Heart left ventricle (tissue), 16 donors: ENCODE measurements around the gene ERBIN. TPM values are rescaled to one million over a fixed set of nuclear protein-coding genes. Genes with fewer than 3 reads are reported as not detected.

Source experiments
- ATAC-seq, 4 donors: fragments of 200-7000 bp; cut with Tn5 transposase; one replicate each; pipeline ENCODE4 v1.9.1; 2020 to 2022; ENCODE audit warnings: moderate library complexity in 4 of 4, mild to moderate bottlenecking in 3 of 4, moderate number of reproducible peaks in 1 of 4
- DNase-seq, 5 donors: peaks; one replicate each; pipeline ENCODE4 v3.0.0-alpha.2; 2020
- H3K27ac ChIP-seq, 12 donors: fragments of 200-600 bp; sonication (generic) in 4 of 12; one replicate each; pipeline versions ENCODE4 v1.5.0 to v1.8.0; 2016 to 2022; ENCODE audit warnings: mild to moderate bottlenecking in 2 of 12
- H3K27me3 ChIP-seq, 9 donors: fragments of 200-600 bp; sonication (generic) in 2 of 9; one replicate each; pipeline versions ENCODE4 v1.5.1 to v1.8.0; 2016 to 2022; ENCODE audit warnings: mild to moderate bottlenecking in 3 of 9
- H3K36me3 ChIP-seq, 9 donors: fragments of 200-600 bp; sonication (generic) in 2 of 9; one replicate each; pipeline versions ENCODE4 v1.5.0 to v1.8.0; 2018 to 2022; ENCODE audit warnings: mild to moderate bottlenecking in 2 of 9
- H3K4me1 ChIP-seq, 12 donors: fragments of 200-600 bp; sonication (generic) in 4 of 12; one replicate each; pipeline versions ENCODE4 v1.5.0 to v1.8.0; 2016 to 2022; ENCODE audit warnings: mild to moderate bottlenecking in 3 of 12
- H3K4me3 ChIP-seq, 12 donors: fragments of 200-600 bp; sonication (generic) in 4 of 12; one replicate each; pipeline versions ENCODE4 v1.5.0 to v1.8.0; 2017 to 2022; ENCODE audit warnings: mild to moderate bottlenecking in 9 of 12, moderate library complexity in 4 of 12
- H3K9me3 ChIP-seq, 12 donors: fragments of 200-600 bp; sonication (generic) in 4 of 12; one replicate each; pipeline versions ENCODE4 v1.5.0 to v1.8.0; 2016 to 2022; ENCODE audit warnings: mild to moderate bottlenecking in 1 of 12
- CTCF ChIP-seq, 12 donors: fragments of 200-600 bp; sonication (generic) in 4 of 12; IDR thresholded peaks; one replicate each; pipeline versions ENCODE4 v1.5.0 to v1.8.0; 2018 to 2022; ENCODE audit warnings: antibody characterized with exemption in 12 of 12, mild to moderate bottlenecking in 5 of 12
- POLR2A ChIP-seq, 2 donors: fragments of 450-650 bp; IDR thresholded peaks; one replicate each; pipeline ENCODE4 v1.6.1; 2017; ENCODE audit warnings: antibody characterized with exemption in 2 of 2, mild to moderate bottlenecking in 2 of 2, moderate library complexity in 2 of 2
- WGBS, 4 donors: extraction: QIAGEN DNeasy Blood & Tissue Kit in 2 of 4; methylation state at CpG; one replicate each; pipeline versions ENCODE4 v1.1.5 to v1.1.7; 2013 to 2018; 5-methylcytosine and 5-hydroxymethylcytosine counted together
- intact Hi-C, 10 donors: fragments of 100-400 bp; cut with DNase I; formaldehyde crosslinking; loops; one replicate each; pipeline versions ENCODE4 v1.11.1 to v1.14.2; 2022
- polyA plus RNA-seq, 2 donors: library from polyadenylated mRNA; stranded (reverse); fragments of 200-250 nt; gene quantifications; one replicate each; pipeline ENCODE4 v1.2.3, GENCODE V29; 2013
- total RNA-seq, 9 donors: library from RNA; depleted of rRNA in 2 of 9; stranded (reverse); fragments of >200 nt in 2 of 9; fragmentation: NEBNext Ultra II Directional in 3 of 9; extraction: Animal tissue kit (Norgen Biotek cat#: 25700) in 3 of 9; gene quantifications; one replicate each; pipeline versions ENCODE4 v1.1.0 to v1.2.4, GENCODE V29; 2016 to 2023
- donor health status: ischemic (EF 13 %, LVEDD 7.1; RV severe dilation, severe dysfunction).
- donor health status: healthy with polysubstance abuse.
- donor health status: DM: no; HTN: yes; CAD: no.
- donor health status: DM: no; HTN: no; CAD: no.
- donor health status: ischemic (EF 25% LVEDD 6.9; RV normal size, moderate dysfunction).
- donor health status: ischemic (EF 25% LVEDD 5.7; RV mildly dilated, moderate dysfunction).
- donor health status: healthy.
- donor health status: DM: yes; HTN: yes; CAD: no.
- donor health status: ischemic (EF 35%, LVEDD 5.7; RV mildly dilated, moderate dysfunction).
- donor health status: nonischemic (EF 11% LVEDD 7.7; RV severe dilation, severe dysfunction).
- donor health status: DM: yes; HTN: yes; CAD: no.
- donor health status: PGD.
- donor health status: ischemic (EF 29% LVEDD 5.4; RV normal size, mild dysfunction).
- donor health status: nonischemic (EF 23%, LVEDD 6.1; RV moderate dilation, normal function).

Gene ERBIN
- total and polyA plus RNA-seq, 11 donors, result 6.7 to 59.1 (median 37.5) TPM

- TF ChIP-seq CTCF (IDR thresholded peaks at IDR 0.05), result no peak
- TF ChIP-seq POLR2A (IDR thresholded peaks at IDR 0.05), result no peak
- H3K27me3 ChIP-seq, result no peaks in the 10 kb centered on the region
- H3K9me3 ChIP-seq, result no peaks in the 10 kb centered on the region
- H3K4me3 ChIP-seq, result no peak overlapping the region
- DNase-seq (no peak), ATAC-seq (no peak)
- H3K36me3 ChIP-seq, result no peaks in the 10 kb centered on the region
- intact Hi-C loops, result no loop called here
- H3K4me1 ChIP-seq, result peaks cover 0 to 15% (median 0%) of the 10 kb centered on the region in 12 donors
- WGBS, 4 donors, result 81 to 100% (median 92%) methylated on average over 1 of the region's 1 CpG
- no peak overlapping the region for H3K27ac ChIP-seq
Measured at GRCh38 chr5:65982635-65983034, 56.3 kb downstream of the ERBIN start.

- TF ChIP-seq CTCF (IDR thresholded peaks at IDR 0.05) (no peak), POLR2A (IDR thresholded peaks at IDR 0.05) (no peak)
- Histone ChIP-seq H3K9me3 (no peaks in the 10 kb centered on the region), H3K27ac (no peak overlapping the region), H3K27me3 (no peaks in the 10 kb centered on the region), H3K4me3 (no peak overlapping the region), H3K36me3 (no peaks in the 10 kb centered on the region), H3K4me1 (peaks cover 0 to 15% (median 0%) of the 10 kb centered on the region in 12 donors)
- 89 to 95% (median 94%) methylated on average over 10 of the region's 10 CpGs for WGBS, 4 donors
- intact Hi-C loops, result no loop called here
- DNase-seq (no peak), ATAC-seq (peak in 3 of 4 donors; percentile 18 to 39 (median 22))
Measured at GRCh38 chr5:65984098-65984885, 57.9 kb downstream of the ERBIN start.

GRCh38 chr5:65986050-65986451, 59.7 kb downstream of the ERBIN start:
- H3K4me3 ChIP-seq, result no peak overlapping the region
- WGBS, 4 donors, result 64 to 82% (median 81%) methylated on average over 1 of the region's 1 CpG
- peak in 1 of 4 donors; percentile 11 for ATAC-seq

More at GRCh38 chr5:65986050-65986451, 59.7 kb downstream of the ERBIN start:
- Histone ChIP-seq H3K27me3 (no peaks in the 10 kb centered on the region), H3K27ac (no peak overlapping the region), H3K36me3 (peaks cover 0 to 9% (median 0%) of the 10 kb centered on the region in 9 donors), H3K9me3 (no peaks in the 10 kb centered on the region), H3K4me1 (peaks cover 0 to 15% (median 0%) of the 10 kb centered on the region in 12 donors)
- intact Hi-C loops, result loop anchor here in 1 of 10 donors (2.0 kb wide), 1 partner anchor 59 kb away; the partner anchor contains the start of gene ERBIN
- TF ChIP-seq POLR2A (IDR thresholded peaks at IDR 0.05) (no peak), CTCF (IDR thresholded peaks at IDR 0.05) (no peak)
- DNase-seq, result no peak
